GM12875 (cell line): ENCODE results near the gene ADD3.

Experiments
- H3K4me3 ChIP-seq: one replicate; pipeline ENCODE4 v1.5.1; 2011; ENCODE audit warnings: low read depth, low read length, control low read depth
- CTCF ChIP-seq: IDR thresholded peaks from 2 replicates; pipeline ENCODE4 v1.5.1; 2011; ENCODE audit warnings: low read depth, mild to moderate bottlenecking, control low read depth, inconsistent platforms, low read length, moderate library complexity, borderline replicate concordance; ENCODE audit not compliant: insufficient read depth

The ADD3 gene

DNA sequence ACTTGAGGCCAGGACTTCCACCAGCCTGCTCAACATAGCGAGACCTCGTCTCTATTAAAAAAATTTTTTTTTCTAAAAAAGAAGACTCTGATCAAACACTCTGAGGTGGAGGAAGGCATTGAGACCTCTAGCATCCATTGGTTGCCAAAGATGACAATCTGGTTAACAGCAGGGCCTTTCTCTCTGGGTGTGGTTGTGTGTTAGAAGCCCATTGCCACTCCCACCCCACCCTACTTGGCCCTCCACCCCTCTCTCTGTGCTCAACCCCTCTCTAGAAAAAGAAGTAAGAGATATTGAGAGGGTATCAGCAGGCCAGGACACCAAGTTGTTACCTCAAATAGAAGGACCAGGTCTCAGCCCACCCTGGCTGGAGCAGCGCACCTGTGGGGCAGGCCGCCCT lies 142.3 kb downstream of the ADD3 start:
- H3K4me3 ChIP-seq: no peak overlapping the region
- no peak for TF ChIP-seq CTCF

DNA sequence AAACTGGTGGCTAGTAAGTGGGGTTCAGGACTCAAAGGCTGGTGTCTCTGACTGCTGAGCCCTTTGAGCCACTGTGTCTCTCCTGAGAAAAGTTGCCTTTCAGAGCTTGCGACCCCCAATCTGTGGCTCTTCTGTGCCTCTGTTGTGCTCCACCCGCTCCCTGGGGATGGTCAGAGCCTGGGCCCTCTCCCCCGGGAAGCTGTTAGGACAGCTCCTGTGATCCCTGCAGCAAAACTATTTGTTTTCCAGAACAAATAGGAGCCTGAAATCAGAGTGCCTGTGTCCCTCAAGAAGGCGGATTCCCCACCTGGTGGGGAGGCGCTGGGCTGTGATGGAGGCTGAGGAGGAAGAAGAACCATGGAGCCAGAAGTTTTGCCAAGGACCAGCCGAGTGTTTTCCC lies 143.2 kb downstream of the ADD3 start:
- no peak for TF ChIP-seq CTCF
- no peak overlapping the region for H3K4me3 ChIP-seq

DNA sequence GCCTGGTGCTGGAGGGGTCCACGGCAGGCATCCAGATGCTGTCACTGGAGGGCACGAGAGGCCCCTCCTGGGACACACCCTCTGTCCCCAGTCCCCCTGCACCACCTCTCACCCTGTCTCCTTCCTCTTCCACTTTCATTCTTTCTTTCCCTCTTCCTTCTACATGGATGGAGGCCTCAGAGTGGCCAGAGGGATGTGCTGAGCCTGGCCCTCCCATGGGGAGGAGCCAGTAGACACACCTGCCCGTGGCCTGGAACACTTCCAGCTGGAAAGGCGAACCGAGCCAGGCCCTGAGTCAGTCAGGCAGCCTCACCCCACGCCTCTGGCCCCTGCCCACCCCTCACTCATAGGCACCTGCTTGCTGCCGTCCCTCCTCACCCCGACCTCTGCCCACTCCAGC lies 143.7 kb downstream of the ADD3 start:
- H3K4me3 ChIP-seq: no peak overlapping the region
- TF ChIP-seq CTCF: no peak

DNA sequence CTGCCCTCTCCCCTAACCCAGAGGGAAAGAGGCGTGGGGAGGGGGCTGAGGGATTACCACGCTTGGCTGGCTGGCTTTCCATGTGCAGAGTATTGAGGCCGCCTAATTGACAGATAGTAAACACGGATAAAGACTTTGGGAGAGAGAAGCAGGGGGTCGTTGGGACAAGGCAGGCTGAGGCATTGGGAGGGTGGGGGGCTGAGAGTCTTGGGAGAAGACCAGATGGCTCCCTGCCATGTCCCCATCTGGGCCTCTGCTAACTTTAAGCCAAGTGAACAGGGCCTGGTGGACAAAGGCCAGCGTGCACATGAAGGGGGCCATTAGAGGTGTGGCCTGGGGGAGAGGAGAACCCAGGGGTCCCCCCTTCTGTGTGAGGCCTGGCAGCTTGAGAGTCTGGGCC lies 144.2 kb downstream of the ADD3 start:
- no peak overlapping the region for H3K4me3 ChIP-seq
- TF ChIP-seq CTCF: no peak

GRCh38 chr10:110153396-110153795 lies 145.6 kb downstream of the ADD3 start:
- TF ChIP-seq CTCF: no peak
- H3K4me3 ChIP-seq: no peak overlapping the region

- no peak for TF ChIP-seq CTCF
- no peak overlapping the region for H3K4me3 ChIP-seq
These were observed 148.3 kb downstream of the ADD3 start for GRCh38 chr10:110156046-110156445.

DNA sequence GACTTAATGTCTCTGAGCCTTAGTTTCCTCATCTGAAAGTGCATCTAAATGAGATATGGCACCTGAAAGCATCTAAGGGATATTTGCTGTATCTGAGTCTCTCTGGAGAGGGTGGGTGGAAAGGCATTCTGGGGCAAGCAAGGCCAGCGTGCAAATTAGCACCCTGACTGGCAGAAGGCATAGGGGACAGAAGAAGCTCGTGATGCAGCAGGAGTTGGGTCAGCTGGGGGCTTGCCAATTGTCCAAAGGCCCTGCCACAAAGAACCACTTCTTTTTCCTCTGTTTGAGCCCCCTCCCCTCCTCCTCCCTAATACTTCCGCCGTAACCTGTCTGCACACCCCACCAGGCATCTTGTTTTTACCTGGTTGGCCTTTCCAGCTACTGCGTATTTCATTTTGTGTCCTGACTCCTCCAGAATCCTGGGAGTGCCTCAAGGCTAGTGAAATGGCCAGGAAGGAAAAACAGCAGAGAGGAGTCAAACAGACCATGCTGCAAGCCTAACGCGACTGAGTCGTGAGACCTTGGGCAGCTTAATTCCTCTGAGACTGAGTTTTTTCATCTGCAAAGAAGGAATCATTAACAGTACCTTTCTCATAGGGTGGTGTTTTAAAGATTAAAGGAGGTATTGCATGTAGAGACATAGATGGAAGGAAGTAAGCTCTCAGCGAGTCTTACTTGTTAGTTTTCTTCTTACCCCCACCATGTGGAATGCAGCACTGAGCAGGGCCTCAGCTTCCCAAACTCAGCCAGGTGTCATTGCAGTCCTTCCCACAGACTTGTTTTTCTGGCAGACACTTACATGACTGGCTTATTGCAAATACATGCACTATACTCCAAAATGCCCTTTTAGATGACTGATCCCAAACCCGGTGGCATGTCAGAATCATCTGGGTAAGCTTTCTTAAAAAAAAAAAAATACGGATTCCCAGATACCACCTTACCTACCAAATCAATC lies 150.5 kb downstream of the ADD3 start:
- TF ChIP-seq CTCF: no peak
- no peak overlapping the region for H3K4me3 ChIP-seq
